PC-3 (cell line): ENCODE results near the gene GNAS. TPM values are rescaled to one million over a fixed set of nuclear protein-coding genes. Genes with fewer than 3 reads are reported as not detected.

Experiments used
- ATAC-seq: fragments of 200-7000 bp; cut with Tn5 transposase; 2 replicates; pipeline ENCODE4 v1.9.1; 2020; ENCODE audit warnings: mild to moderate bottlenecking, moderate library complexity
- BruUV-seq: library from RNA; stranded (reverse); fragments of 400-500 nt; replicated peaks from 2 replicates; lab custom pipeline; 2021; lab: Mats Ljungman, UMichigan
- CTCF ChIA-PET: fragments of 300-600 bp; sonication (Branson Sonifier 250); formaldehyde crosslinking; loops from one replicate; lab custom pipeline; 2022; ENCODE audit warnings: antibody characterized with exemption; lab: Charles Lee
- POLR2A ChIA-PET: fragments of 300-600 bp; sonication (Branson Sonifier 250); formaldehyde crosslinking; loops from one replicate; lab custom pipeline; 2022; ENCODE audit warnings: antibody characterized with exemption; ENCODE audit not compliant: unreplicated experiment; lab: Charles Lee
- DNase-seq: peaks from one replicate; pipeline ENCODE4 v3.0.0-alpha.2; 2015
- H2AFZ ChIP-seq: fragments of 300-600 bp; sonication (generic); 2 replicates; pipeline ENCODE4 v1.6.0; 2016; ENCODE audit warnings: antibody characterized with exemption, low read length
- H3F3A ChIP-seq: fragments of 300-600 bp; sonication (generic); one replicate; pipeline ENCODE4 v1.6.0; 2017; ENCODE audit warnings: antibody characterized with exemption, low read length, control low read depth, mild to moderate bottlenecking; ENCODE audit not compliant: unreplicated experiment
- H3K27ac ChIP-seq: fragments of 300-600 bp; sonication (generic); 2 replicates; pipeline ENCODE4 v1.5.1; 2016; ENCODE audit warnings: mild to moderate bottlenecking, low read length
- H3K27me3 ChIP-seq: fragments of 300-600 bp; sonication (generic); 2 replicates; pipeline ENCODE4 v1.6.1; 2016; ENCODE audit warnings: low read length, mixed read lengths
- H3K36me3 ChIP-seq: fragments of 300-600 bp; sonication (generic); 2 replicates; pipeline ENCODE4 v1.6.1; 2016; ENCODE audit warnings: low read depth, mixed run types, low read length, mixed read lengths
- H3K4me1 ChIP-seq: fragments of 300-600 bp; sonication (generic); 2 replicates; pipeline ENCODE4 v1.5.1; 2016; ENCODE audit warnings: low read length; ENCODE audit not compliant: insufficient read depth
- H3K4me2 ChIP-seq: fragments of 300-600 bp; sonication (generic); 2 replicates; pipeline ENCODE4 v1.6.0; 2016; ENCODE audit warnings: low read length
- H3K4me3 ChIP-seq: fragments of 300-600 bp; sonication (generic); 2 replicates; pipeline ENCODE4 v1.5.1; 2016; ENCODE audit warnings: mild to moderate bottlenecking, low read length, mixed read lengths
- H3K79me2 ChIP-seq: fragments of 300-600 bp; sonication (generic); 2 replicates; pipeline ENCODE4 v1.6.1; 2017; ENCODE audit warnings: low read length, mixed read lengths
- H3K9ac ChIP-seq: fragments of 300-600 bp; sonication (generic); 2 replicates; pipeline ENCODE4 v1.6.0; 2016; ENCODE audit warnings: mild to moderate bottlenecking, low read length
- H3K9me2 ChIP-seq: fragments of 300-600 bp; sonication (generic); replicated peaks from 2 replicates; pipeline ENCODE4 v1.6.1; 2016; ENCODE audit warnings: mixed run types, low read length, mixed read lengths
- H3K9me3 ChIP-seq: fragments of 300-600 bp; sonication (generic); 2 replicates; pipeline ENCODE4 v1.6.1; 2016; ENCODE audit warnings: low read length, mixed read lengths
- H4K20me1 ChIP-seq: fragments of 300-600 bp; sonication (generic); 2 replicates; pipeline ENCODE4 v1.6.1; 2016; ENCODE audit warnings: low read length, mixed read lengths
- CTCF ChIP-seq: fragments of 300-600 bp; sonication (generic); conservative IDR thresholded peaks from 2 replicates; pipeline ENCODE4 v1.5.1; 2017; ENCODE audit warnings: antibody characterized with exemption, low read depth, mild to moderate bottlenecking, low read length
- EZH2 ChIP-seq: fragments of 300-600 bp; sonication (generic); IDR thresholded peaks from one replicate; pipeline ENCODE4 v1.6.1; 2017; ENCODE audit warnings: antibody characterized with exemption, mild to moderate bottlenecking, low read length; ENCODE audit not compliant: unreplicated experiment
- EZH2phosphoT487 ChIP-seq: fragments of 300-600 bp; sonication (generic); IDR thresholded peaks from 2 replicates; pipeline ENCODE4 v1.6.1; 2018; ENCODE audit warnings: mild to moderate bottlenecking, antibody characterized with exemption, low read length, borderline replicate concordance
- intact Hi-C: fragments of 100-400 bp; cut with micrococcal nuclease; formaldehyde crosslinking; loops from 2 replicates; pipeline ENCODE4 v1.9.0; 2023
- total RNA-seq: library from RNA; depleted of rRNA; stranded (reverse); fragments of >200 nt; gene quantifications from 2 replicates; pipeline ENCODE4 v1.2.3, GENCODE V29; 2014

The GNAS gene
- total RNA-seq, 1 experiment from 2014 or later, result 694 TPM

GRCh38 chr20:58854638-58855471 lies 2.3 kb downstream of the GNAS start:
- Histone ChIP-seq H3K27me3 (peaks cover 24% of the 10 kb centered on the region), H3K9ac (no peak overlapping the region), H2AFZ (peak overlapping the region; percentile 45; the same call in 1 of the 2 replicates), H3K9me3 (no peaks in the 10 kb centered on the region), H3K4me2 (peak overlapping the region; percentile 87), H3K4me3 (peak overlapping the region; percentile 67), H3F3A (no peaks in the 10 kb centered on the region), H3K36me3 (no peaks in the 10 kb centered on the region), H3K4me1 (no peaks in the 10 kb centered on the region), H3K79me2 (no peaks in the 10 kb centered on the region), H3K27ac (no peak overlapping the region), H4K20me1 (no peaks in the 10 kb centered on the region), H3K9me2 (no peaks in the 10 kb centered on the region)
- DNase-seq, result no peak
- POLR2A ChIA-PET, result no interaction called here
- ATAC-seq, result no peak; the same call in 1 of the 2 replicates
- CTCF ChIA-PET, result no interaction called here
- intact Hi-C loops, result no loop called here
- no TSS peak for BruUV-seq
- no peak for TF ChIP-seq EZH2
- TF ChIP-seq EZH2phosphoT487, result no peak
- TF ChIP-seq CTCF, result no peak

GRCh38 chr20:58855506-58856389 lies 3.2 kb downstream of the GNAS start:
- H3K4me3 ChIP-seq, result peak overlapping the region; percentile 67
- CTCF ChIA-PET, result no interaction called here
- DNase-seq (peak; percentile 68), ATAC-seq (peak; percentile 33; the same call in 1 of the 2 replicates)
- H3K9ac ChIP-seq, result no peak overlapping the region
- TF ChIP-seq EZH2phosphoT487, result 0 out of 2 replicates have a peak, but pooled peaks have one; percentile 32
- TF ChIP-seq CTCF, result no peak
- no peaks in the 10 kb centered on the region for H3K79me2 ChIP-seq
- H3K27me3 ChIP-seq, result peaks cover 24% of the 10 kb centered on the region
- no peaks in the 10 kb centered on the region for H3K9me3 ChIP-seq
- no peaks in the 10 kb centered on the region for H3K4me1 ChIP-seq
- H2AFZ ChIP-seq, result peak overlapping the region; percentile 81
- H3K4me2 ChIP-seq, result peak overlapping the region; percentile 87
- H3F3A ChIP-seq, result no peaks in the 10 kb centered on the region
- intact Hi-C loops, result no loop called here
- POLR2A ChIA-PET, result no interaction called here
- no TSS peak for BruUV-seq
- no peaks in the 10 kb centered on the region for H4K20me1 ChIP-seq
- H3K9me2 ChIP-seq, result no peaks in the 10 kb centered on the region
- H3K27ac ChIP-seq, result no peak overlapping the region
- no peaks in the 10 kb centered on the region for H3K36me3 ChIP-seq
